Lower leg skin (tissue), 4 donors: ENCODE results near the gene UVSSA. TPM values are rescaled to one million over a fixed set of nuclear protein-coding genes. Genes with fewer than 3 reads are reported as not detected.
A peak's percentile ranks its signal among the peaks of the same experiment; 100 is the strongest.

ENCODE experiments used
- DNase-seq, 2 donors: peaks; one replicate each; pipeline ENCODE4 v3.0.0-alpha.2; 2019; ENCODE audit warnings: low spot score in 2 of 2
- H3K4me3 ChIP-seq: fragments of 200-600 bp; sonication (generic); 2 replicates; pipeline ENCODE4 v1.5.1; 2017; ENCODE audit warnings: mild to moderate bottlenecking, low read depth; ENCODE audit not compliant: poor library complexity, severe bottlenecking
- POLR2A ChIP-seq, 2 donors: fragments of 450-650 bp; IDR thresholded peaks; one replicate each; pipeline ENCODE4 v1.6.1; 2016 to 2017; ENCODE audit warnings: antibody characterized with exemption in 2 of 2, mild to moderate bottlenecking in 1 of 2, moderate library complexity in 1 of 2
- WGBS, 2 donors: methylation state at CpG; one replicate each; pipeline ENCODE4 v1.1.5; 2018; 5-methylcytosine and 5-hydroxymethylcytosine counted together
- intact Hi-C: fragments of 100-400 bp; cut with DNase I; formaldehyde crosslinking; loops from one replicate; pipeline ENCODE4 v1.15.0; 2023; ENCODE audit warnings: low total_unique reads
- total RNA-seq, 4 donors: library from RNA; depleted of rRNA; stranded (reverse); fragments of >200 nt; gene quantifications; one replicate each; pipeline ENCODE4 v1.1.0, GENCODE V29; 2016
- TF ChIP-seq, protein P1 (sequence below), 3 donors: fragments of 450-650 bp; IDR thresholded peaks; one replicate each; pipeline ENCODE4 v1.5.1; 2016; ENCODE audit warnings: antibody characterized with exemption in 3 of 3, mild to moderate bottlenecking in 3 of 3, moderate library complexity in 2 of 3

Gene UVSSA
- total RNA-seq, 4 donors from 2014 or later, result 18.2 to 57.4 (median 25.7) TPM

DNA sequence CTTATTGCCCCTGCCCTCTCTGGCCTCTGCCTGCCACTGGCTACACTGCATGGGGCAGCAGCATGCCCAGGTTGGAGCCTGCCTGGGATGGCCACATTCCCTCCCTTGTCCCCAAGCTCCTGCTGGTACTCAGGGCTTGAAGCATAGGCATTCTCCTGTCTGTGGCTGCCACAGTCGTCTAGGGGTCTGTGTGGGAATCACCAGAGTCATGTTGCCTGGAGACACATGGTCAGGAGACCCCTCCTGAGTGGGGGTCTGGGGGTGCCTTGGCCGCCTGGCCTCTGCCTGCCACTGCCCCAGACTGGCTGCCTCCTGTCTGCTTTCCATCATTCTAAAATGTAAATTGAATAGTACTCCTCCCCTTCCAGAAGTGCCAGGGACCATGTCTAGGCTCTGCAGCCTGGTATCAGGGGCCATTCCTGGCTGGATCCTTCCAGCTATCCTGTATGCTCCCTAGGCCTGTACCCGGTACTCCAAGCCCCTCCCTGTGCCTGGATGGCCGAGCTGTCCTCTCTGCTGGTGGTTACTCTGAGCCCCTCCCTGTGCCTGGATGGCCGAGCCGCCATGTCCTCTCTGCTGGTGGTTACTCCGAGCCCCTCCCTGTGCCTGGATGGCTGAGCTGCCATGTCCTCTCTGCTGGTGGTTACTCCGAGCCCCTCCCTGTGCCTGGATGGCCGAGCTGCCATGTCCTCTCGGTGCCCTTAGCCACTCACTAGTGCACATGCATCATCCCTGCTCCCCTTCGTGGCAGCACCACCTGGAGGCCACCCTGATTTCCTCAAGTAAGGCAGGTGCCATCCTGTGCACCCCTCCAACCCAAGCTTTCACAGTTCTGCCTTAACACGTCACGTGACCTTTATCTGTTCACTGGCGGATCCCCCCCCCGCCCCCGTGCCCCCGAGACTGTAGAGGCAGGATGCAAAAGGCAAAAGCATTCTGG lies 64.7 kb downstream of the UVSSA start:
- DNase-seq, result peak in 1 of 2 donors; percentile 59
- H3K4me3 ChIP-seq, result no peak overlapping the region
- intact Hi-C loops, result no loop called here
- 42 to 52% methylated on average over 15 to 17 of the region's 17 CpGs for WGBS, 2 donors
- TF ChIP-seq, protein P1, sequence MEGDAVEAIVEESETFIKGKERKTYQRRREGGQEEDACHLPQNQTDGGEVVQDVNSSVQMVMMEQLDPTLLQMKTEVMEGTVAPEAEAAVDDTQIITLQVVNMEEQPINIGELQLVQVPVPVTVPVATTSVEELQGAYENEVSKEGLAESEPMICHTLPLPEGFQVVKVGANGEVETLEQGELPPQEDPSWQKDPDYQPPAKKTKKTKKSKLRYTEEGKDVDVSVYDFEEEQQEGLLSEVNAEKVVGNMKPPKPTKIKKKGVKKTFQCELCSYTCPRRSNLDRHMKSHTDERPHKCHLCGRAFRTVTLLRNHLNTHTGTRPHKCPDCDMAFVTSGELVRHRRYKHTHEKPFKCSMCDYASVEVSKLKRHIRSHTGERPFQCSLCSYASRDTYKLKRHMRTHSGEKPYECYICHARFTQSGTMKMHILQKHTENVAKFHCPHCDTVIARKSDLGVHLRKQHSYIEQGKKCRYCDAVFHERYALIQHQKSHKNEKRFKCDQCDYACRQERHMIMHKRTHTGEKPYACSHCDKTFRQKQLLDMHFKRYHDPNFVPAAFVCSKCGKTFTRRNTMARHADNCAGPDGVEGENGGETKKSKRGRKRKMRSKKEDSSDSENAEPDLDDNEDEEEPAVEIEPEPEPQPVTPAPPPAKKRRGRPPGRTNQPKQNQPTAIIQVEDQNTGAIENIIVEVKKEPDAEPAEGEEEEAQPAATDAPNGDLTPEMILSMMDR (IDR thresholded peaks at IDR 0.05), result no peak
- no peak for TF ChIP-seq POLR2A (IDR thresholded peaks at IDR 0.05)

DNA sequence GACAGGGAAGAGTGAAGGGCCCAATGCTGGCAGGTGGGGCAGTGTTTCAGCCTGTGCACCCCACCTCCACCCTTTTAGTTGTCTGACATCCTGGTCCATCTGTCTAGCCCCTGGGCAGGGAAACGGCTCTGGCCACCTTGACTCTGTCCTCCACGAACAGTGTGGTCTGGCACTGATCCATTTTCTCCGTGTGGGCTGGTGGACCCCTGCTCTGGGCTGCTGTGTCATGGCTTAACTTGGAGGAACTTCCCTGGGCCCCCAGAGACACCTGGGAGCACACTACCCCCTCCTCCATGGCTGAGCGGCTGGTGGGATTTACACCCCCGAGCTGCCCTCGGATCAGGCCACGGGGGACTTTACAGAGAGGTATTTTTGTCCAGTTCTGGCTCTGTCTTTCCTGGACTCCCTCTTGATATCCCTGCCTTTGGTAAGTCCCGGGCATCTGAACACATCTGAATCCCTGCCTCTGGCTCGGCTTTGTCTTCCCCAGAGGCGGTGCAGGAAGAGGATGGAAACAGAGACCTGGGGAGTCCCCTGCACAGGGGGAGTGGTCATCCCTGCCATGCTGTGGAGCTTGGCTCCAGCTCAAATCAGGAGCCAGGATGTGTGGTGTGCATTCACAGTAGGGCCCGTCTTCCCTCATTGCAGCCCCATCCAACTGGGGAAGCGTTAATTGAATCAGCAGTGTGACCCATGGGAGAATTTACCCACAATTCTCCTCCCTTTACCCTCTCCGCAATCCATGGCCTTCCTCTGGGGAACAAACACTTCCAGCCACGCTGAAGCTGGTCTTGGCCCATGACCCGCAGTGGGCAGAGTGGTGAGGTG lies 65.6 kb downstream of the UVSSA start:
- 63 to 68% methylated on average over 13 to 15 of the region's 15 CpGs for WGBS, 2 donors
- intact Hi-C loops, result no loop called here
- peak in 1 of 2 donors; percentile 77 for DNase-seq
- TF ChIP-seq POLR2A (IDR thresholded peaks at IDR 0.05), result no peak
- TF ChIP-seq, protein P1 (IDR thresholded peaks at IDR 0.05), result no peak
- H3K4me3 ChIP-seq, result no peak overlapping the region

DNA sequence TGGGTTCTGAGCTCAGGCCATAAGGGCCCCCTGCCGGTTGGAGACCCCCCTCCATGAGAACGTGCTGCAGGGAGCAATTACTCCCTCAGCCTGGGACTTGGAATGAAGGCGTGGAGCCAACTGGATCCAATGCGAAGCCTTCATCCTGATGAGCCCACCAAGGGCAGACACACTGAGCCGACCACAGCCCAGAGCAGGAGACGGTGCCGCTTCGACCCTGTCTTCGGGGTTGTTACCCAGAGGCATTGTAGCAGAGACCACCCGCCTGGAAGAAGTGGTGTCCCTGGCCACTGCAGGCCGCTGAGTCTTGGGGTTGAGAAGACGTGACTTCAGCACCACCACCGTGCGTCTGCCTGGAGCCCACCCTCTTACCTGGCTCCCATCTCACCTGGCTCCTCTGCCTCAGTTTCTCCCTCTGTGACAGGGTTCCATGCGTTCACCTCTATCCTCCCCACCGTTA lies 66.2 kb downstream of the UVSSA start:
- 62% methylated on average over 10 to 15 of the region's 16 CpGs for WGBS, 2 donors
- no peak overlapping the region for H3K4me3 ChIP-seq
- peak in 1 of 2 donors; percentile 82 for DNase-seq
- TF ChIP-seq, protein P1 (IDR thresholded peaks at IDR 0.05), result no peak
- TF ChIP-seq POLR2A (IDR thresholded peaks at IDR 0.05), result no peak
- intact Hi-C loops, result no loop called here

DNA sequence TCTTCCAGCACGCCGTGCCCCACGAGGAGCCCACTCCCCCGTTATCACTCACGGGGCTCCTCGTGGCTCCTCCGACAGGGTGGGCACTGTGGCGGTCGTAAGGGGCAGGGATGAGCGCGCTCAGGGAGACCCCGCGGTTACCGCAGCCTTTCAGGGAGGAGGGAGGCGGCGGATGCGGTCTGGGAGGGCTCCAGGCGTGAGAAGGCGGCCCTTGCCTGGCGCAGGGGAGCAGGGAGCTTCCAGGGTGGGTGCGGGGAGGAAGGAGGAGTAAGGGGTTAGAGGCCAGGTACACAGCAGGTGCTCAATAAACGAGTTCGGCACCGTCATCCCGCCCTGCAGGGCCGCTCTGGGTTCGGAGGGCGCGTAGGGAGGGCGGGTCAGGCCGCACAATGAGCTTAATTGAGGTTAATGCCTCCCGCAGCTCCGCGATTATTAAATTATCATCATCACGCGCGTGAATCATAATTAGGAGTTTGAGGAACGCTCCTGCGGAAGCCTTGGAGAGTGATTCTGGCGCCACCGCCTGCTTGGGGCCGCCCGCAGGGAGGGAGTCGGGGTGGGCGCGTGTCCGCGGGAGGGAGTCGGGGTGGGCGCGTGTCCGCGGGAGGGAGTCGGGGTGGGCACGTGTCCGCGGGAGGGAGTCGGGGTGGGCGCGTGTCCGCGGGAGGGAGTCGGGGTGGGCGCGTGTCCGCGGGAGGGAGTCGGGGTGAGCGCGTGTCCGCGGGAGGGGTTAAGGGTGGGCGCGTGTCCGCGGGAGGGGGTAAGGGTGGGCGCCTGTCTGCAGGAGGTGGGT lies 66.9 kb downstream of the UVSSA start:
- no peak overlapping the region for H3K4me3 ChIP-seq
- 16 to 22% methylated on average over 37 to 48 of the region's 77 CpGs for WGBS, 2 donors
- intact Hi-C loops, result no loop called here
- peak in 1 of 2 donors; percentile 64 for DNase-seq
- TF ChIP-seq, protein P1 (IDR thresholded peaks at IDR 0.05), result no peak
- TF ChIP-seq POLR2A (IDR thresholded peaks at IDR 0.05), result no peak
